ENCODE data around the gene SLC1A1. TPM values are rescaled to one million over a fixed set of nuclear protein-coding genes. Genes with fewer than 3 reads are reported as not detected.
"Not testable (repeated sequence)": the region's sequence is repeated elsewhere in the genome, so short reads cannot be mapped to it uniquely, and the experiment has no call there.

The SLC1A1 gene
- total and polyA plus RNA-seq, 8 donors, result 3.0 to 46.6 (median 6.3) TPM

GRCh38 chr9:4538107-4538506 lies 47.8 kb downstream of the SLC1A1 start:
- H3K36me3 ChIP-seq, result peaks cover 0 to 10% of the 10 kb centered on the region in 2 donors
- H3K27ac ChIP-seq, result no peak overlapping the region
- intact Hi-C loops (cut with DNase I), result no loop called here
- ATAC-seq (no peak), DNase-seq (no peak)
- H3K9me3 ChIP-seq, result peaks cover 0 to 6% of the 10 kb centered on the region in 2 donors
- no peak overlapping the region for H3K4me3 ChIP-seq
- no peaks in the 10 kb centered on the region for H3K4me1 ChIP-seq
- no peaks in the 10 kb centered on the region for H3K27me3 ChIP-seq
- no peak for TF ChIP-seq CTCF (IDR thresholded peaks at IDR 0.05)

GRCh38 chr9:4538621-4539020 lies 48.4 kb downstream of the SLC1A1 start:
- Histone ChIP-seq H3K4me1 (no peaks in the 10 kb centered on the region), H3K36me3 (peaks cover 0 to 10% of the 10 kb centered on the region in 2 donors), H3K9me3 (peaks cover 0 to 6% of the 10 kb centered on the region in 2 donors), H3K4me3 (no peak overlapping the region), H3K27ac (no peak overlapping the region), H3K27me3 (no peaks in the 10 kb centered on the region)
- intact Hi-C loops (cut with DNase I), result no loop called here
- ATAC-seq, result no peak
- no peak for TF ChIP-seq CTCF (IDR thresholded peaks at IDR 0.05)
- DNase-seq, result no peak

- H3K4me3 ChIP-seq, result no peak overlapping the region
- DNase-seq, result no peak
- TF ChIP-seq CTCF (IDR thresholded peaks at IDR 0.05), result no peak
- H3K4me1 ChIP-seq, result no peaks in the 10 kb centered on the region
- no peaks in the 10 kb centered on the region for H3K27me3 ChIP-seq
- H3K27ac ChIP-seq, result no peak overlapping the region
- intact Hi-C loops (cut with DNase I), result no loop called here
- peaks cover 0 to 10% of the 10 kb centered on the region in 2 donors for H3K36me3 ChIP-seq
- no peak for ATAC-seq
- H3K9me3 ChIP-seq, result peaks cover 0 to 6% of the 10 kb centered on the region in 2 donors
Observed at GRCh38 chr9:4540425-4540824, 50.2 kb downstream of the SLC1A1 start.

- H3K36me3 ChIP-seq, result peaks cover 0 to 10% of the 10 kb centered on the region in 2 donors
- H3K4me1 ChIP-seq, result no peaks in the 10 kb centered on the region
- ATAC-seq, result no peak
- no peak overlapping the region for H3K4me3 ChIP-seq
- H3K27me3 ChIP-seq, result no peaks in the 10 kb centered on the region
- H3K9me3 ChIP-seq, result peaks cover 0 to 6% of the 10 kb centered on the region in 2 donors
- no peak for TF ChIP-seq CTCF (IDR thresholded peaks at IDR 0.05)
- DNase-seq, result no peak
- H3K27ac ChIP-seq, result no peak overlapping the region
- intact Hi-C loops (cut with DNase I), result no loop called here
Observed at GRCh38 chr9:4541281-4541680, 51.0 kb downstream of the SLC1A1 start.

- Histone ChIP-seq H3K9me3 (peaks cover 0 to 6% of the 10 kb centered on the region in 2 donors), H3K27ac (no peak overlapping the region), H3K36me3 (peaks cover 0 to 10% of the 10 kb centered on the region in 2 donors), H3K4me3 (no peak overlapping the region), H3K27me3 (no peaks in the 10 kb centered on the region), H3K4me1 (peaks cover 0 to 2% of the 10 kb centered on the region in 2 donors)
- TF ChIP-seq CTCF (IDR thresholded peaks at IDR 0.05), result no peak
- no peak for ATAC-seq
- DNase-seq, result no peak
- intact Hi-C loops (cut with DNase I), result no loop called here
Observed at GRCh38 chr9:4541856-4542255, 51.6 kb downstream of the SLC1A1 start.

GRCh38 chr9:4544714-4545113 lies 54.4 kb downstream of the SLC1A1 start:
- ATAC-seq; intact Hi-C loops (cut with DNase I); H3K9me3 ChIP-seq; H3K4me1 ChIP-seq; H3K36me3 ChIP-seq; H3K27ac ChIP-seq; H3K27me3 ChIP-seq; H3K4me3 ChIP-seq; DNase-seq: not testable (repeated sequence)

Measured in left lung (tissue), 10 donors.